Endothelial cell (in vitro differentiated cells): ENCODE measurements around the gene FAM228A. TPM values are rescaled to one million over a fixed set of nuclear protein-coding genes. Genes with fewer than 3 reads are reported as not detected.

ENCODE experiments used
- DNase-seq: peaks from one replicate; pipeline ENCODE4 v3.0.0; 2021; ENCODE audit warnings: low spot score
- H3K27ac Mint-ChIP-seq: one replicate; pipeline ENCODE4 v1.8.0; 2021; ENCODE audit warnings: mixed read lengths, inconsistent platforms; ENCODE audit not compliant: unreplicated experiment
- H3K27me3 Mint-ChIP-seq: one replicate; pipeline ENCODE4 v1.8.0; 2021; ENCODE audit warnings: mild to moderate bottlenecking, moderate library complexity, mixed read lengths, inconsistent platforms; ENCODE audit not compliant: unreplicated experiment
- H3K36me3 Mint-ChIP-seq: one replicate; pipeline ENCODE4 v1.8.0; 2021; ENCODE audit warnings: mild to moderate bottlenecking, low read depth, mixed read lengths, inconsistent platforms; ENCODE audit not compliant: unreplicated experiment
- H3K4me1 Mint-ChIP-seq: one replicate; pipeline ENCODE4 v1.8.0; 2021; ENCODE audit warnings: mild to moderate bottlenecking, mixed read lengths, inconsistent platforms; ENCODE audit not compliant: unreplicated experiment
- H3K4me3 Mint-ChIP-seq: one replicate; pipeline ENCODE4 v1.8.0; 2021; ENCODE audit warnings: mild to moderate bottlenecking, mixed read lengths, inconsistent platforms; ENCODE audit not compliant: unreplicated experiment
- H3K9me3 Mint-ChIP-seq: one replicate; pipeline ENCODE4 v1.8.0; 2021; ENCODE audit warnings: mixed read lengths, inconsistent platforms; ENCODE audit not compliant: unreplicated experiment
- total RNA-seq: library from RNA; stranded (reverse); fragmentation: NEBNext Ultra II Directional; extraction: Animal tissue kit (Norgen Biotek cat#: 25700); gene quantifications from one replicate; pipeline ENCODE4 v1.2.1, GENCODE V29; 2021; ENCODE audit not compliant: unreplicated experiment
- TF ChIP-seq, protein P1 (sequence below): fragments of 200-600 bp; sonication (generic); IDR thresholded peaks from one replicate; pipeline ENCODE4 v1.5.0; 2021; ENCODE audit warnings: antibody characterized with exemption; ENCODE audit not compliant: unreplicated experiment

Gene FAM228A
- total RNA-seq, 1 donor from 2014 or later = not detected

GRCh38 chr2:24169023-24169422 is 5.8 kb upstream of the FAM228A start:
- Mint-ChIP-seq H3K27ac (no peak overlapping the region), H3K36me3 (no peaks in the 10 kb centered on the region), H3K4me3 (no peak overlapping the region), H3K27me3 (no peaks in the 10 kb centered on the region), H3K9me3 (no peaks in the 10 kb centered on the region), H3K4me1 (peaks cover 7% of the 10 kb centered on the region)
- TF ChIP-seq, protein P1, sequence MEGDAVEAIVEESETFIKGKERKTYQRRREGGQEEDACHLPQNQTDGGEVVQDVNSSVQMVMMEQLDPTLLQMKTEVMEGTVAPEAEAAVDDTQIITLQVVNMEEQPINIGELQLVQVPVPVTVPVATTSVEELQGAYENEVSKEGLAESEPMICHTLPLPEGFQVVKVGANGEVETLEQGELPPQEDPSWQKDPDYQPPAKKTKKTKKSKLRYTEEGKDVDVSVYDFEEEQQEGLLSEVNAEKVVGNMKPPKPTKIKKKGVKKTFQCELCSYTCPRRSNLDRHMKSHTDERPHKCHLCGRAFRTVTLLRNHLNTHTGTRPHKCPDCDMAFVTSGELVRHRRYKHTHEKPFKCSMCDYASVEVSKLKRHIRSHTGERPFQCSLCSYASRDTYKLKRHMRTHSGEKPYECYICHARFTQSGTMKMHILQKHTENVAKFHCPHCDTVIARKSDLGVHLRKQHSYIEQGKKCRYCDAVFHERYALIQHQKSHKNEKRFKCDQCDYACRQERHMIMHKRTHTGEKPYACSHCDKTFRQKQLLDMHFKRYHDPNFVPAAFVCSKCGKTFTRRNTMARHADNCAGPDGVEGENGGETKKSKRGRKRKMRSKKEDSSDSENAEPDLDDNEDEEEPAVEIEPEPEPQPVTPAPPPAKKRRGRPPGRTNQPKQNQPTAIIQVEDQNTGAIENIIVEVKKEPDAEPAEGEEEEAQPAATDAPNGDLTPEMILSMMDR = no peak
- DNase-seq = no peak

DNA sequence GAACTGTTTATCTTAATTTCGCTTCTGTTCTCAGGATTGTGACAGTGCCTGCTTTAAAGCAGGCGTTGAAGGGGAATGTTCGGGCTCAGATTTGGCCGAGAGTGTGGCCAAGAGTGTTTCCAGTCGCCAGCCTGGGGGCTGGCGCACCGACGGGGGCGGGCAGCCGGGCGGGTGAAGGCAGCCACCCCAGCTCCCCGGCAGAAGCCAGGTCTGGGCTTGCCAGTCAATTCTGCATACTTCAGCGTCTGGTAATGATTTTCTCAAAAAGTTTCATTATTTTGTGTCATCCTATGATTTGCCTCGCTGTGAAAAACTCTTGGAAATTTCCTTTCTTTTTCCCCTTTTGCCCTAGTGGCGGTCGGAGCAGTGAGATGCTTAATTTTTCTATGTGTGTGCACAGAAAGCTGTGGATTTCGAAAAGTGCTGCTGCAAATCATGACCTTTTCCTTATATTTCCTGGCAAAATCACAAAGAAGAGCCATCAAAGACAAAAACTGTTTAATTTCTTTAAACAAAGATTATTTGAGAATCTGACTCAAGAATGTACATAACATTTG is 856 bp downstream of the FAM228A start:
- no peaks in the 10 kb centered on the region for H3K9me3 Mint-ChIP-seq
- no peaks in the 10 kb centered on the region for H3K4me1 Mint-ChIP-seq
- H3K4me3 Mint-ChIP-seq = no peak overlapping the region
- DNase-seq = no peak
- no peaks in the 10 kb centered on the region for H3K36me3 Mint-ChIP-seq
- no peak overlapping the region for H3K27ac Mint-ChIP-seq
- no peaks in the 10 kb centered on the region for H3K27me3 Mint-ChIP-seq
- TF ChIP-seq, protein P1 = no peak

DNA sequence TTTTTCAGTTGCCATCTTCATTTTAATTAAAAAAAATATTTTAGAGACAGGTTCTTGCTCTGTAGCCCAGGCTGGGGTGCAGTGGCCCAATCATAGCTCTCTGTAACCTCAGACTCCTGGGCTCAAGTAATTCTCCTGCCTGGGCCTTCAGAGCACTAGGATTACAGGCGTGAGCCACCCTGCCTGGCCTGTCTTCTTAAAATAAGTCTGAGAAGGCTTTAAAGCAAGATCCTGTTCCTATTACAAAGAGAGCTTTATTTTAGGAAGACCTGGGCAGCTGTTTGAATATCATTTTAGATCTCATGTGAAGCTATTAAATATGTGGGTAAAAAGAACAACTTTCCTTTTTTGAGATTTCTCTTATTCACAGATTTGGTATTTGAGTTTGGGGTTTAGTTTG is 1.5 kb downstream of the FAM228A start:
- no peak for DNase-seq
- no peaks in the 10 kb centered on the region for H3K4me1 Mint-ChIP-seq
- H3K27ac Mint-ChIP-seq = no peak overlapping the region
- no peak overlapping the region for H3K4me3 Mint-ChIP-seq
- no peaks in the 10 kb centered on the region for H3K9me3 Mint-ChIP-seq
- no peaks in the 10 kb centered on the region for H3K36me3 Mint-ChIP-seq
- TF ChIP-seq, protein P1 = no peak
- H3K27me3 Mint-ChIP-seq = no peaks in the 10 kb centered on the region

DNA sequence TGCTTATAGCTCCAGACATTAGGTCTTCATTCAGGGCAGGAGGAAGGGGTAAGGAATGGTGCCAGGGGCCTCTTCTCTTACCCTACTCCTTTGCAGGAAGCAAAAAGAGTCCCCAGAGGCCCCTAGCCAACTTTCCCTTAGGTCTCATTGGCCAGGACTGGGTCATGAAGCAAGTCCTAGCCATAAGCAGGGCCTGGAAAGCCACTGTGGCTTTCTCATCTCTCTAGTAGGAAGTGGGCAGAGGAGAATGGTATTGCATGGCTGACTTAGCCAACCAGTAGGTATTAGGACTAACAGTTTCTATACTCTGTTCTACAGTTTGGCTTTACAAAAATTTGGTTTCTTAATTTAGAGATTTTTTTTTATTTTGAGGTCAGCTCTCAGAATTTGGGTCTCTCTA is 4.8 kb downstream of the FAM228A start:
- Mint-ChIP-seq H3K9me3 (no peaks in the 10 kb centered on the region), H3K4me1 (peaks cover 3% of the 10 kb centered on the region), H3K36me3 (no peaks in the 10 kb centered on the region), H3K4me3 (no peak overlapping the region), H3K27me3 (no peaks in the 10 kb centered on the region), H3K27ac (no peak overlapping the region)
- no peak for DNase-seq
- TF ChIP-seq, protein P1 = no peak

GRCh38 chr2:24181849-24182248 is 7.0 kb downstream of the FAM228A start:
- no peak overlapping the region for H3K27ac Mint-ChIP-seq
- no peak for DNase-seq
- no peaks in the 10 kb centered on the region for H3K9me3 Mint-ChIP-seq
- TF ChIP-seq, protein P1 = no peak
- no peaks in the 10 kb centered on the region for H3K27me3 Mint-ChIP-seq
- H3K4me3 Mint-ChIP-seq = no peak overlapping the region
- H3K36me3 Mint-ChIP-seq = no peaks in the 10 kb centered on the region
- peaks cover 3% of the 10 kb centered on the region for H3K4me1 Mint-ChIP-seq
